Measurements from ENCODE around the gene SLC10A7. TPM values are rescaled to one million over a fixed set of nuclear protein-coding genes. Genes with fewer than 3 reads are reported as not detected.

SLC10A7 gene
- total and polyA plus RNA-seq, 2 donors (not counting 1 experiment from before 2014, with no cell fraction given), result 7.4 to 12.6 TPM

DNA sequence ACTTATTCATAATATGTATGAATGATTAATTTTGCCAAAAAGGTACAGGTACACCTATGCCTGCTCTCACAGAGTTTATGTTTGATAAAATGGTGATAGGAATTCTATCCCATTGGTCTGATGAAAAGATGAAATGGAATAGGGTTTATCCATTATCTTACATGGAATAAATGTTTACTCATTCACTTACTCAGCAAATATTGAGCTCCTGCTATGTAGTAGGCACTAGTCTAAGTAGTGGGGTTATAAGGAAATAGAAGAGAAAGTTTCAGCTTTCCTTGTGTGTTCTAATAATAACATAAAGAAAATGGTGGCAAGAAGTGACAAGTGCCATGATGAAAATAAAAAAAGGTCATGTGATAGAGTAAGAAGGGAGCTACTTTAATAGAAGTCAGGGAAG lies 12.4 kb upstream of the SLC10A7 start:
- TF ChIP-seq, protein P1, sequence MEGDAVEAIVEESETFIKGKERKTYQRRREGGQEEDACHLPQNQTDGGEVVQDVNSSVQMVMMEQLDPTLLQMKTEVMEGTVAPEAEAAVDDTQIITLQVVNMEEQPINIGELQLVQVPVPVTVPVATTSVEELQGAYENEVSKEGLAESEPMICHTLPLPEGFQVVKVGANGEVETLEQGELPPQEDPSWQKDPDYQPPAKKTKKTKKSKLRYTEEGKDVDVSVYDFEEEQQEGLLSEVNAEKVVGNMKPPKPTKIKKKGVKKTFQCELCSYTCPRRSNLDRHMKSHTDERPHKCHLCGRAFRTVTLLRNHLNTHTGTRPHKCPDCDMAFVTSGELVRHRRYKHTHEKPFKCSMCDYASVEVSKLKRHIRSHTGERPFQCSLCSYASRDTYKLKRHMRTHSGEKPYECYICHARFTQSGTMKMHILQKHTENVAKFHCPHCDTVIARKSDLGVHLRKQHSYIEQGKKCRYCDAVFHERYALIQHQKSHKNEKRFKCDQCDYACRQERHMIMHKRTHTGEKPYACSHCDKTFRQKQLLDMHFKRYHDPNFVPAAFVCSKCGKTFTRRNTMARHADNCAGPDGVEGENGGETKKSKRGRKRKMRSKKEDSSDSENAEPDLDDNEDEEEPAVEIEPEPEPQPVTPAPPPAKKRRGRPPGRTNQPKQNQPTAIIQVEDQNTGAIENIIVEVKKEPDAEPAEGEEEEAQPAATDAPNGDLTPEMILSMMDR (conservative IDR thresholded peaks at IDR 0.05 in 1 of 2, IDR thresholded peaks at IDR 0.05 in 1 of 2; ENCODE audit: low read depth in 1 of 2, low read length in 2 of 2), result no peak
- TF ChIP-seq EZH2 (IDR thresholded peaks at IDR 0.05; ENCODE audit: low read length, missing control alignments), result no peak

DNA sequence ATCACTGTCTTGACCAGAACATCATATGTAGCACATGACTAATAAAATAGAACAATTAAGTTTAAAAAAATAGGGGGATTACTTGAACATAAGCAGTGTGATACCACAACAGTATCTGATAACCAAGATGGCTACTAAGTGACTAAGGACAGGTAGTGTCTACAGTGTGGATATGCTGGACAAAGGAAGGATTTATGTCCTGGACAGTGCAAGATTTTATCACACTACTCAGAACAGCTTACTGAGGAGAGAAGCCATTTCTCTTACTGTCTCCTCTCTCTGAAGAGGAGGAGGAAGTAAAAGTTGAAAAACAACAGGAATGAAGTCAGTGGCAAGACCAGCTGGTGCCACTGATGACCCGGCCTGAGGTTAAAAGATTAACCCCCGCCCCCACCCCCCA lies 4.0 kb upstream of the SLC10A7 start:
- no peaks in the 10 kb centered on the region for H3K9me3 ChIP-seq (ENCODE audit: control insufficient read depth, insufficient read depth, low read depth, low read length)
- TF ChIP-seq EZH2 (IDR thresholded peaks at IDR 0.05; ENCODE audit: low read length, missing control alignments), result no peak
- TF ChIP-seq, protein P1 (conservative IDR thresholded peaks at IDR 0.05 in 1 of 2, IDR thresholded peaks at IDR 0.05 in 1 of 2; ENCODE audit: low read depth in 1 of 2, low read length in 2 of 2), result no peak

More for the DNA sequence above, 12.4 kb upstream of the SLC10A7 start:
- no peak overlapping the region for H2AFZ ChIP-seq (ENCODE audit: low read length)
- no peak overlapping the region for H3K4me2 ChIP-seq (ENCODE audit: extremely low read depth, insufficient read depth, low read length)
- no peak overlapping the region for H3K9ac ChIP-seq (ENCODE audit: insufficient read depth, low read length)
- no peaks in the 10 kb centered on the region for H3K9me3 ChIP-seq (ENCODE audit: control insufficient read depth, insufficient read depth, low read depth, low read length)
- H3K36me3 ChIP-seq (ENCODE audit: control insufficient read depth, insufficient read depth, low read length), result no peaks in the 10 kb centered on the region
- no peaks in the 10 kb centered on the region for H3K79me2 ChIP-seq (ENCODE audit: control insufficient read depth, insufficient read depth, low read length)
- no peak for DNase-seq (ENCODE audit: low read depth in 2 of 2)
- no peak overlapping the region for H3K4me3 ChIP-seq (replicated peaks in 1 of 4; ENCODE audit: control extremely low read depth in 1 of 4, insufficient read depth in 1 of 4, low read depth in 3 of 4, low read length in 4 of 4)
- H3K4me1 ChIP-seq (ENCODE audit: control insufficient read depth, extremely low read depth, insufficient read depth, low read length), result no peaks in the 10 kb centered on the region
- no peak overlapping the region for H3K27ac ChIP-seq (ENCODE audit: insufficient read depth, low read length)
- no peaks in the 10 kb centered on the region for H3K27me3 ChIP-seq (ENCODE audit: control insufficient read depth, insufficient read depth, low read length)
- H4K20me1 ChIP-seq (ENCODE audit: control insufficient read depth, extremely low read depth, insufficient read depth, low read length), result no peaks in the 10 kb centered on the region

DNA sequence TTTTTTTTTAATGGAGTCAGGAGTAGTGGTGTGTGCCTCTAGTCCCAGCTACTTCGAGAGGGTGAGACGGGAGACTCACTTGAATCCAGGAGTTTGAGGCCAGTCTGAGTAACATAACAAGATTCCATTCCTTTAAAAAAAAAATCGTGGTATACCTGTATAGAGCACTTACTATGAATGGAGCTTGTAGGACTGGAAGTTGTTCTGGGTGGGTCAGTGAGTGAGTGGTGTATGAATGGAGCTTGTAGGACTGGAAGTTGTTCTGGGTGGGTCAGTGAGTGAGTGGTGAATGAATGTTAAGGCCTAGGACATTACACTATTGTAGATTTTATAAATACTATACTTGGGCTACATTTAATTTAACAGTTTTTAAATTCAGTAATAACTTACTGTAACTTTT lies 2.9 kb upstream of the SLC10A7 start:
- no peak overlapping the region for H3K9ac ChIP-seq (ENCODE audit: insufficient read depth, low read length)
- no peaks in the 10 kb centered on the region for H3K9me3 ChIP-seq (ENCODE audit: control insufficient read depth, insufficient read depth, low read depth, low read length)
- H3K4me1 ChIP-seq (ENCODE audit: control insufficient read depth, extremely low read depth, insufficient read depth, low read length), result no peaks in the 10 kb centered on the region
- DNase-seq (ENCODE audit: low read depth in 2 of 2), result no peak
- no peaks in the 10 kb centered on the region for H3K36me3 ChIP-seq (ENCODE audit: control insufficient read depth, insufficient read depth, low read length)
- no peak overlapping the region for H3K27ac ChIP-seq (ENCODE audit: insufficient read depth, low read length)
- H3K79me2 ChIP-seq (ENCODE audit: control insufficient read depth, insufficient read depth, low read length), result peaks cover 7% of the 10 kb centered on the region
- H3K4me3 ChIP-seq (replicated peaks in 1 of 4; ENCODE audit: control extremely low read depth in 1 of 4, insufficient read depth in 1 of 4, low read depth in 3 of 4, low read length in 4 of 4), result no peak overlapping the region
- no peaks in the 10 kb centered on the region for H3K27me3 ChIP-seq (ENCODE audit: control insufficient read depth, insufficient read depth, low read length)
- H4K20me1 ChIP-seq (ENCODE audit: control insufficient read depth, extremely low read depth, insufficient read depth, low read length), result no peaks in the 10 kb centered on the region
- no peak for TF ChIP-seq EZH2 (IDR thresholded peaks at IDR 0.05; ENCODE audit: low read length, missing control alignments)
- TF ChIP-seq, protein P1 (conservative IDR thresholded peaks at IDR 0.05 in 1 of 2, IDR thresholded peaks at IDR 0.05 in 1 of 2; ENCODE audit: low read depth in 1 of 2, low read length in 2 of 2), result no peak
- no peak overlapping the region for H3K4me2 ChIP-seq (ENCODE audit: extremely low read depth, insufficient read depth, low read length)
- H2AFZ ChIP-seq (ENCODE audit: low read length), result no peak overlapping the region

More for the DNA sequence above, 4.0 kb upstream of the SLC10A7 start:
- H3K9ac ChIP-seq (ENCODE audit: insufficient read depth, low read length), result no peak overlapping the region
- no peak overlapping the region for H3K27ac ChIP-seq (ENCODE audit: insufficient read depth, low read length)
- no peaks in the 10 kb centered on the region for H3K36me3 ChIP-seq (ENCODE audit: control insufficient read depth, insufficient read depth, low read length)
- no peaks in the 10 kb centered on the region for H3K4me1 ChIP-seq (ENCODE audit: control insufficient read depth, extremely low read depth, insufficient read depth, low read length)
- peaks cover 4% of the 10 kb centered on the region for H3K79me2 ChIP-seq (ENCODE audit: control insufficient read depth, insufficient read depth, low read length)
- DNase-seq (ENCODE audit: low read depth in 2 of 2), result no peak
- H3K27me3 ChIP-seq (ENCODE audit: control insufficient read depth, insufficient read depth, low read length), result no peaks in the 10 kb centered on the region
- no peak overlapping the region for H3K4me2 ChIP-seq (ENCODE audit: extremely low read depth, insufficient read depth, low read length)
- no peaks in the 10 kb centered on the region for H4K20me1 ChIP-seq (ENCODE audit: control insufficient read depth, extremely low read depth, insufficient read depth, low read length)
- H2AFZ ChIP-seq (ENCODE audit: low read length), result no peak overlapping the region
- no peak overlapping the region for H3K4me3 ChIP-seq (replicated peaks in 1 of 4; ENCODE audit: control extremely low read depth in 1 of 4, insufficient read depth in 1 of 4, low read depth in 3 of 4, low read length in 4 of 4)
